Upper lobe of left lung (tissue), 6 donors: ENCODE data around the gene FBXO11. TPM values are rescaled to one million over a fixed set of nuclear protein-coding genes. Genes with fewer than 3 reads are reported as not detected.

Source experiments
- ATAC-seq, 2 donors: fragments of 200-7000 bp; cut with Tn5 transposase; one replicate each; pipeline ENCODE4 v1.9.1; 2022; ENCODE audit warnings: mild to moderate bottlenecking in 2 of 2, moderate library complexity in 2 of 2; ENCODE audit not compliant: low FRiP score in 2 of 2
- DNase-seq, 2 donors: peaks; one replicate each; pipeline ENCODE4 v3.0.0-alpha.2; 2019 to 2020
- H3K27ac ChIP-seq, 4 donors: fragments of 200-600 bp; sonication (generic); one replicate each; pipeline ENCODE4 v1.5.1; 2016 to 2019
- H3K27me3 ChIP-seq, 4 donors: fragments of 200-600 bp; sonication (generic); one replicate each; pipeline ENCODE4 v1.5.1; 2017 to 2019
- H3K36me3 ChIP-seq, 4 donors: fragments of 200-600 bp; sonication (generic); one replicate each; pipeline ENCODE4 v1.5.1; 2016 to 2019
- H3K4me1 ChIP-seq, 4 donors: fragments of 200-600 bp; sonication (generic); one replicate each; pipeline ENCODE4 v1.5.1; 2018 to 2019
- H3K4me3 ChIP-seq, 4 donors: fragments of 200-600 bp; sonication (generic); one replicate each; pipeline ENCODE4 v1.5.1; 2017 to 2019; ENCODE audit warnings: mild to moderate bottlenecking in 2 of 4, moderate library complexity in 1 of 4
- H3K9me3 ChIP-seq, 4 donors: fragments of 200-600 bp; sonication (generic); one replicate each; pipeline ENCODE4 v1.5.1; 2018 to 2019
- CTCF ChIP-seq, 6 experiments: fragments of 450-650 bp in 4 of 6; fragments of 200-600 bp in 2 of 6; sonication (generic) in 2 of 6; IDR thresholded peaks; one replicate each; pipeline ENCODE4 v1.5.1; 2016 to 2019; ENCODE audit warnings: antibody characterized with exemption in 6 of 6
- EP300 ChIP-seq, 4 donors: sonication (generic); formaldehyde crosslinking; IDR thresholded peaks; one replicate each; pipeline ENCODE4 v1.5.1; 2017; ENCODE audit warnings: antibody characterized with exemption in 4 of 4, control low read depth in 2 of 4
- POLR2A ChIP-seq, 4 donors: fragments of 450-650 bp; IDR thresholded peaks; one replicate each; pipeline ENCODE4 v1.5.1; 2016 to 2017; ENCODE audit warnings: antibody characterized with exemption in 4 of 4, mild to moderate bottlenecking in 2 of 4
- POLR2AphosphoS5 ChIP-seq, 2 donors: sonication (generic); formaldehyde crosslinking; IDR thresholded peaks; one replicate each; pipeline ENCODE4 v1.5.1; 2017; ENCODE audit warnings: antibody characterized with exemption in 2 of 2
- WGBS, 2 donors: methylation state at CpG; one replicate each; pipeline ENCODE4 v1.1.5; 2017 to 2018; 5-methylcytosine and 5-hydroxymethylcytosine counted together
- total RNA-seq, 6 donors: library from RNA; depleted of rRNA in 4 of 6; stranded (reverse); fragments of >200 nt in 4 of 6; gene quantifications; one replicate each; pipeline versions ENCODE4 v1.1.0 to v1.2.1, GENCODE V29; 2016 to 2021
- donor health status: DM: no; HTN: no; CAD: no; lungs with moderate emphysema.
- donor health status: DM: no; HTN: yes; CAD: no; lungs with severe emphysema.

The FBXO11 gene
- total RNA-seq, 6 donors from 2014 or later: 30.5 to 99.2 (median 60.0) TPM

- H3K4me3 ChIP-seq: no peak overlapping the region
- ATAC-seq (peak in 1 of 2 donors; percentile 30), DNase-seq (no peak)
- no peaks in the 10 kb centered on the region for H3K9me3 ChIP-seq
- no peaks in the 10 kb centered on the region for H3K27me3 ChIP-seq
- peaks cover 46 to 73% (median 56%) of the 10 kb centered on the region in 4 donors for H3K4me1 ChIP-seq
- 75 to 88% methylated on average over 5 of the region's 5 CpGs for WGBS, 2 donors
- TF ChIP-seq POLR2A (IDR thresholded peaks at IDR 0.05): no peak
- no peak for TF ChIP-seq CTCF (IDR thresholded peaks at IDR 0.05)
- TF ChIP-seq EP300 (IDR thresholded peaks at IDR 0.05): no peak
- TF ChIP-seq POLR2AphosphoS5 (IDR thresholded peaks at IDR 0.05): no peak
- H3K27ac ChIP-seq: no peak overlapping the region
- no peaks in the 10 kb centered on the region for H3K36me3 ChIP-seq
Measured at GRCh38 chr2:47896450-47896968, 9.8 kb downstream of the FBXO11 start.

- H3K27me3 ChIP-seq: no peaks in the 10 kb centered on the region
- no peak overlapping the region for H3K27ac ChIP-seq
- DNase-seq (no peak), ATAC-seq (no peak)
- no peak overlapping the region for H3K4me3 ChIP-seq
- no peak for TF ChIP-seq CTCF (IDR thresholded peaks at IDR 0.05)
- no peak for TF ChIP-seq POLR2A (IDR thresholded peaks at IDR 0.05)
- no peak for TF ChIP-seq POLR2AphosphoS5 (IDR thresholded peaks at IDR 0.05)
- TF ChIP-seq EP300 (IDR thresholded peaks at IDR 0.05): no peak
- H3K9me3 ChIP-seq: no peaks in the 10 kb centered on the region
- WGBS, 2 donors: 82 to 91% methylated on average over 1 of the region's 1 CpG
- H3K4me1 ChIP-seq: peaks cover 44 to 70% (median 48%) of the 10 kb centered on the region in 4 donors
- no peaks in the 10 kb centered on the region for H3K36me3 ChIP-seq
Measured at GRCh38 chr2:47893771-47894170, 12.5 kb downstream of the FBXO11 start.

GRCh38 chr2:47892338-47892730, 14.0 kb downstream of the FBXO11 start:
- 84 to 88% methylated on average over 2 of the region's 2 CpGs for WGBS, 2 donors
- Histone ChIP-seq H3K4me3 (no peak overlapping the region), H3K4me1 (peaks cover 42 to 72% (median 52%) of the 10 kb centered on the region in 4 donors), H3K36me3 (peaks cover 0 to 3% (median 0%) of the 10 kb centered on the region in 4 donors), H3K27me3 (no peaks in the 10 kb centered on the region), H3K27ac (no peak overlapping the region), H3K9me3 (no peaks in the 10 kb centered on the region)
- DNase-seq (no peak), ATAC-seq (no peak)
- no peak for TF ChIP-seq POLR2AphosphoS5 (IDR thresholded peaks at IDR 0.05)
- TF ChIP-seq EP300 (IDR thresholded peaks at IDR 0.05): no peak
- TF ChIP-seq POLR2A (IDR thresholded peaks at IDR 0.05): no peak
- no peak for TF ChIP-seq CTCF (IDR thresholded peaks at IDR 0.05)

- Histone ChIP-seq H3K27ac (no peak overlapping the region), H3K9me3 (no peaks in the 10 kb centered on the region), H3K36me3 (peaks cover 0 to 3% (median 0%) of the 10 kb centered on the region in 4 donors), H3K4me3 (no peak overlapping the region), H3K4me1 (peaks cover 41 to 65% (median 46%) of the 10 kb centered on the region in 4 donors), H3K27me3 (no peaks in the 10 kb centered on the region)
- ATAC-seq: no peak
- TF ChIP-seq POLR2AphosphoS5 (IDR thresholded peaks at IDR 0.05) (no peak), POLR2A (IDR thresholded peaks at IDR 0.05) (no peak), CTCF (IDR thresholded peaks at IDR 0.05) (no peak), EP300 (IDR thresholded peaks at IDR 0.05) (no peak)
- DNase-seq: no peak
- 94 to 97% methylated on average over 2 of the region's 2 CpGs for WGBS, 2 donors
Measured at GRCh38 chr2:47891369-47892337, 14.6 kb downstream of the FBXO11 start.
